HepG2 (cell line): Measurements from ENCODE around the gene NCAPD2. TPM values are rescaled to one million over a fixed set of nuclear protein-coding genes. Genes with fewer than 3 reads are reported as not detected.

ENCODE experiments used
- AGO2 ChIP-seq: fragments of 200-400 bp; formaldehyde crosslinking; optimal IDR thresholded peaks from 2 replicates; pipeline ENCODE3; 2017; ENCODE audit warnings: mild to moderate bottlenecking, low read depth, low read length, moderate library complexity
- CREM ChIP-seq, 2 experiments: sonication (generic) in 1 of 2; formaldehyde crosslinking in 1 of 2; IDR thresholded peaks; 2 replicates each; pipeline versions ENCODE4 v1.4.0 to v1.6.1; 2016 to 2020; ENCODE audit warnings: antibody characterized with exemption in 1 of 2, mild to moderate bottlenecking in 1 of 2, missing genetic modification reagents in 1 of 2
- FOXC1 ChIP-seq: sonication (generic); formaldehyde crosslinking; IDR thresholded peaks from 2 replicates; pipeline ENCODE4 v1.8.0; 2022; ENCODE audit warnings: mild to moderate bottlenecking, missing genetic modification reagents, borderline replicate concordance
- HNF4G ChIP-seq, 2 experiments: sonication (generic) in 1 of 2; formaldehyde crosslinking in 1 of 2; IDR thresholded peaks; 2 replicates each; pipeline versions ENCODE4 v1.4.0 to v1.6.1; 2011 to 2020; ENCODE audit warnings: borderline replicate concordance in 2 of 2, low read depth in 2 of 2, mild to moderate bottlenecking in 2 of 2, low read length in 1 of 2, missing genetic modification reagents in 1 of 2, moderate library complexity in 1 of 2
- HOXA9 ChIP-seq: sonication (generic); formaldehyde crosslinking; IDR thresholded peaks from 2 replicates; pipeline ENCODE4 v1.8.1; 2022; ENCODE audit warnings: missing genetic modification reagents, mild to moderate bottlenecking, moderate library complexity, borderline replicate concordance
- ISX ChIP-seq: sonication (generic); formaldehyde crosslinking; conservative IDR thresholded peaks from 2 replicates; pipeline ENCODE4 v1.5.0; 2020; ENCODE audit warnings: missing genetic modification reagents
- MEIS2 ChIP-seq: sonication (generic); formaldehyde crosslinking; IDR thresholded peaks from 2 replicates; pipeline ENCODE4 v1.9.0; 2021; ENCODE audit warnings: mild to moderate bottlenecking, missing genetic modification reagents
- NFE2L2 ChIP-seq: fragments of 150-350 bp; IDR thresholded peaks from 2 replicates; pipeline ENCODE4 v1.6.1; 2014; ENCODE audit warnings: low read length
- NRL ChIP-seq: sonication (generic); formaldehyde crosslinking; IDR thresholded peaks from 2 replicates; pipeline ENCODE4 v1.5.0; 2020; ENCODE audit warnings: missing genetic modification reagents, mild to moderate bottlenecking, moderate library complexity, borderline replicate concordance
- PHF8 ChIP-seq: sonication (generic); formaldehyde crosslinking; IDR thresholded peaks from 2 replicates; pipeline ENCODE4 v1.5.0; 2020; ENCODE audit warnings: missing genetic modification reagents
- POGZ ChIP-seq: sonication (generic); formaldehyde crosslinking; IDR thresholded peaks from 2 replicates; pipeline ENCODE4 v1.4.0; 2020; ENCODE audit warnings: mild to moderate bottlenecking, missing genetic modification reagents
- RELA ChIP-seq: sonication (generic); formaldehyde crosslinking; IDR thresholded peaks from 2 replicates; pipeline ENCODE4 v1.4.0; 2020; ENCODE audit warnings: missing genetic modification reagents
- SP4 ChIP-seq: sonication (generic); formaldehyde crosslinking; IDR thresholded peaks from 2 replicates; pipeline ENCODE4 v1.8.1; 2023; ENCODE audit warnings: mild to moderate bottlenecking, missing genetic modification reagents
- TOPORS ChIP-seq: sonication (generic); formaldehyde crosslinking; IDR thresholded peaks from 2 replicates; pipeline ENCODE4 v1.8.0; 2023; ENCODE audit warnings: mild to moderate bottlenecking, missing genetic modification reagents
- ZNF558 ChIP-seq: sonication (generic); formaldehyde crosslinking; IDR thresholded peaks from 2 replicates; pipeline ENCODE4 v1.9.0; 2022; ENCODE audit warnings: mild to moderate bottlenecking, missing genetic modification reagents, borderline replicate concordance
- ZNF703 ChIP-seq: sonication (generic); formaldehyde crosslinking; IDR thresholded peaks from 2 replicates; pipeline ENCODE4 v1.5.1; 2020; ENCODE audit warnings: missing genetic modification reagents, mild to moderate bottlenecking, moderate library complexity, borderline replicate concordance
- ZNF766 ChIP-seq: sonication (generic); formaldehyde crosslinking; IDR thresholded peaks from 2 replicates; pipeline ENCODE4 v1.5.0; 2020; ENCODE audit warnings: missing genetic modification reagents, borderline replicate concordance
- ZSCAN12 ChIP-seq: sonication (generic); formaldehyde crosslinking; IDR thresholded peaks from 2 replicates; pipeline ENCODE4 v1.9.0; 2021; ENCODE audit warnings: mild to moderate bottlenecking, missing genetic modification reagents
- ZSCAN20 ChIP-seq: sonication (generic); formaldehyde crosslinking; IDR thresholded peaks from 2 replicates; pipeline ENCODE4 v1.4.0; 2020; ENCODE audit warnings: missing genetic modification reagents, mild to moderate bottlenecking, borderline replicate concordance
- polyA plus RNA-seq, 8 experiments: library from polyadenylated mRNA; depleted of rRNA in 3 of 8; stranded (reverse) in 7 of 8; unstranded in 1 of 8; fragments of >200 nt; fragmentation: Illumina TruSeq in 4 of 8; extraction: Trizol in 4 of 8; gene quantifications; 2 replicates each; pipeline versions ENCODE4 v1.2.1 to v1.2.3, GENCODE V29; 2011 to 2016; ENCODE audit warnings: low read depth in 4 of 8, missing spikeins in 1 of 8, mixed read lengths in 1 of 8; ENCODE audit not compliant: insufficient read depth in 1 of 8
- total RNA-seq, 5 experiments: library from RNA; depleted of rRNA; stranded (reverse); fragments of >200 nt; fragmentation: Illumina TruSeq; extraction: Trizol; gene quantifications; 2 replicates each; pipeline ENCODE4 v1.2.3, GENCODE V29; 2016; ENCODE audit warnings: low read depth in 1 of 5
- TF ChIP-seq, protein P1 (sequence below): sonication (generic); formaldehyde crosslinking; IDR thresholded peaks from 2 replicates; pipeline ENCODE4 v1.8.0; 2022; ENCODE audit warnings: missing genetic modification reagents, mild to moderate bottlenecking, borderline replicate concordance
- TF ChIP-seq, protein P2 (sequence below): sonication (generic); formaldehyde crosslinking; IDR thresholded peaks from 2 replicates; pipeline ENCODE4 v1.5.0; 2020; ENCODE audit warnings: mild to moderate bottlenecking, missing genetic modification reagents
- TF ChIP-seq, protein P3 (sequence below): sonication (generic); formaldehyde crosslinking; IDR thresholded peaks from 2 replicates; pipeline ENCODE4 v1.5.1; 2020; ENCODE audit warnings: missing genetic modification reagents, mild to moderate bottlenecking, borderline replicate concordance

The NCAPD2 gene
- total and polyA plus RNA-seq, 2 of the 13 experiments (the other 11 are each of a cell fraction or from before 2014, with no cell fraction given): 51.1 to 65.6 TPM

DNA sequence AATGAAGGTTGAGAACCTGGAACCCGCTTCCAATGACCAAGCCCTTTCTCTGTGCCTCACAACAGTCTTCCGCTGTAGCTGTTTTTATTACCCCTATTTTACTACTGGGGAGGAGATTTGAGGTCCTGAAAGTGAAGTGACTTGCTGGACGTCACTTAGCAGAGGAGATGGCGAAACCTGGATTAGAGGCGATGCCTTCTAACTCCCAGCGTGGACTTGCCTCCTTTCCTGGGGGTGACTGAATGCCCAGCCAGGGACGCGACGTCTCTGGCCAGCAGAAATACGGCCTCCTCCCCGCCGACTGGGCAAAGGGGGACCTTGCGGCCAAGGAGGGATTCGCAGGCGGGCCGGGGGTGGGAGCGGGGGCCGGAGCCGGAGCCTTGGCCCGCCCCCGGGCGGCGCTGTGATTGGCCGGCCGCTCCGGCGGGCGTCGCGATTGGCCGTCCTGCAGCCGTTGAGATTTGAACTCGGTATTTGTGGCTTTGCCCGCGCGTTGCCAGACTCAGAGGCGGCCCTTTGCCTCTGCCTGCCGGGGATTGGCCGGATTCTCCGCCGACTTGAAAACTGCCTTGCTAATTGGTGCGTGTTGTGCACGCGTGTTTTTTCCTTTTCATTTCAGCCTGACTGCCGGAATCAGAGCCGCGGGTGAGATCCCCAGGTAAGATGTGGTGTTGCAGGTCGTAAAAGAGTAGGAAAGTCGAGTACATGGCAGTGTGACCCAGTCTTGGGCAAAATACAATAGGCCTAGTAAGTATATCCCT is at the start of gene NCAPD2 (continued):
- TF ChIP-seq, protein P1, sequence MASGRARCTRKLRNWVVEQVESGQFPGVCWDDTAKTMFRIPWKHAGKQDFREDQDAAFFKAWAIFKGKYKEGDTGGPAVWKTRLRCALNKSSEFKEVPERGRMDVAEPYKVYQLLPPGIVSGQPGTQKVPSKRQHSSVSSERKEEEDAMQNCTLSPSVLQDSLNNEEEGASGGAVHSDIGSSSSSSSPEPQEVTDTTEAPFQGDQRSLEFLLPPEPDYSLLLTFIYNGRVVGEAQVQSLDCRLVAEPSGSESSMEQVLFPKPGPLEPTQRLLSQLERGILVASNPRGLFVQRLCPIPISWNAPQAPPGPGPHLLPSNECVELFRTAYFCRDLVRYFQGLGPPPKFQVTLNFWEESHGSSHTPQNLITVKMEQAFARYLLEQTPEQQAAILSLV (CRISPR knock-in tag): no peak
- TF ChIP-seq FOXC1 (no peak), CREM (IDR thresholded peaks at IDR 0.05) (peak; percentile 23; the same call in 1 of the 2 replicates), CREM (CRISPR knock-in tag; IDR thresholded peaks at IDR 0.05) (no peak), TOPORS (CRISPR knock-in tag) (no peak; the same call in none of the 2 replicates), NRL (CRISPR knock-in tag) (no peak), ZSCAN12 (CRISPR knock-in tag) (no peak), AGO2 (peak; percentile 79), PHF8 (CRISPR knock-in tag) (peak; percentile 12; the same call in 1 of the 2 replicates), RELA (no peak), POGZ (CRISPR knock-in tag) (peak; percentile 49), HOXA9 (no peak; the same call in 1 of the 2 replicates), ZNF703 (no peak), SP4 (no peak; the same call in none of the 2 replicates), ISX (no peak), HNF4G (IDR thresholded peaks at IDR 0.05; ENCODE audit: borderline replicate concordance, low read depth, low read length) (no peak), HNF4G (CRISPR knock-in tag; IDR thresholded peaks at IDR 0.05; ENCODE audit: borderline replicate concordance, low read depth) (no peak), NFE2L2 (no peak), MEIS2 (CRISPR knock-in tag) (0 out of 2 replicates have a peak, but pooled peaks have one; percentile 31), ZNF766 (CRISPR knock-in tag) (peak; percentile 38; the same call in 1 of the 2 replicates), ZSCAN20 (peak; percentile 73; the same call in 1 of the 2 replicates), ZNF558 (CRISPR knock-in tag) (peak; percentile 44; the same call in 1 of the 2 replicates)
- TF ChIP-seq, protein P2, sequence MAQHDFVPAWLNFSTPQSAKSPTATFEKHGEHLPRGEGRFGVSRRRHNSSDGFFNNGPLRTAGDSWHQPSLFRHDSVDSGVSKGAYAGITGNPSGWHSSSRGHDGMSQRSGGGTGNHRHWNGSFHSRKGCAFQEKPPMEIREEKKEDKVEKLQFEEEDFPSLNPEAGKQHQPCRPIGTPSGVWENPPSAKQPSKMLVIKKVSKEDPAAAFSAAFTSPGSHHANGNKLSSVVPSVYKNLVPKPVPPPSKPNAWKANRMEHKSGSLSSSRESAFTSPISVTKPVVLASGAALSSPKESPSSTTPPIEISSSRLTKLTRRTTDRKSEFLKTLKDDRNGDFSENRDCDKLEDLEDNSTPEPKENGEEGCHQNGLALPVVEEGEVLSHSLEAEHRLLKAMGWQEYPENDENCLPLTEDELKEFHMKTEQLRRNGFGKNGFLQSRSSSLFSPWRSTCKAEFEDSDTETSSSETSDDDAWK (CRISPR knock-in tag): no peak
- TF ChIP-seq, protein P3, sequence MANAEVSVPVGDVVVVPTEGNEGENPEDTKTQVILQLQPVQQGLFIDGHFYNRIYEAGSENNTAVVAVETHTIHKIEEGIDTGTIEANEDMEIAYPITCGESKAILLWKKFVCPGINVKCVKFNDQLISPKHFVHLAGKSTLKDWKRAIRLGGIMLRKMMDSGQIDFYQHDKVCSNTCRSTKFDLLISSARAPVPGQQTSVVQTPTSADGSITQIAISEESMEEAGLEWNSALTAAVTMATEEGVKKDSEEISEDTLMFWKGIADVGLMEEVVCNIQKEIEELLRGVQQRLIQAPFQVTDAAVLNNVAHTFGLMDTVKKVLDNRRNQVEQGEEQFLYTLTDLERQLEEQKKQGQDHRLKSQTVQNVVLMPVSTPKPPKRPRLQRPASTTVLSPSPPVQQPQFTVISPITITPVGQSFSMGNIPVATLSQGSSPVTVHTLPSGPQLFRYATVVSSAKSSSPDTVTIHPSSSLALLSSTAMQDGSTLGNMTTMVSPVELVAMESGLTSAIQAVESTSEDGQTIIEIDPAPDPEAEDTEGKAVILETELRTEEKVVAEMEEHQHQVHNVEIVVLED (CRISPR knock-in tag): peak; percentile 59; the same call in 1 of the 2 replicates
